NCI-H2107 treated with DMSO at 0.1 percent for 48 hours (cell line): ENCODE measurements around the gene SYT7.

Experiments
- DNase-seq: peaks from one replicate; lab custom pipeline; 2025; ENCODE audit not compliant: unreplicated experiment; lab: John Stamatoyannopoulos, UW

Gene SYT7

GRCh38 chr11:61585115-61585514 is 4.2 kb upstream of the SYT7 start:
- no peak for DNase-seq

- DNase-seq, result no peak
Observed at GRCh38 chr11:61581931-61582330, 1.1 kb upstream of the SYT7 start.

- DNase-seq, result no peak
Observed at GRCh38 chr11:61580271-61580888, 496 bp downstream of the SYT7 start.

DNA sequence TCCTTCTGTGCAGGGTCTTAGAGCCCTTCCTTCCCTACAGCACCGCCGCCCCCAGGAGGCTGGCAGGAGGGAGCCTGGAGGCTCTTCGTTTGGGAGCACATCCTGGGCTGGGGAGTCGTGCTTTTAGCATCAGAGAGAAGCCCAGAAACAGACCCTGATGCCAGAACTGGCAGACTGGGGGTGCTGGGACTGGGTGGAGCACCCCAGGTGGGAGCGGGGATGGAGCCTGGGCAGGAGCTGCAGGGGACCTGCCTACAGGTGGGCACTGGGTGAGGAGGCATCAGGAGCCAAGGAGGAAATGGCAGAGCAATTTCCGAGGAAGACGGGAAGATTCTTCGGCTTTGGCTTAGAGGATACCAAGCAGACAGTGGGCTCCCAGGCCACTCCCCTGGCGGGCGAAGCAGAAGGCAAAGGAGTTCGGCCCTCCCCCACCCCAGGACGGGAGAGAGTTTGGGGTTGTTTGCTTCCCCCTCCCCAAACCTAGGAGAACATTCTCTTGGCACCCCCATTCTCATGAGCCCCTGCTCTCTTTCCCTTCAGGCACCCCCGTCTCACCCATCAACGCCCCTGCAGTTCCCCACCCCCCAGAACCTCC is 1.1 kb downstream of the SYT7 start:
- DNase-seq, result no peak

DNA sequence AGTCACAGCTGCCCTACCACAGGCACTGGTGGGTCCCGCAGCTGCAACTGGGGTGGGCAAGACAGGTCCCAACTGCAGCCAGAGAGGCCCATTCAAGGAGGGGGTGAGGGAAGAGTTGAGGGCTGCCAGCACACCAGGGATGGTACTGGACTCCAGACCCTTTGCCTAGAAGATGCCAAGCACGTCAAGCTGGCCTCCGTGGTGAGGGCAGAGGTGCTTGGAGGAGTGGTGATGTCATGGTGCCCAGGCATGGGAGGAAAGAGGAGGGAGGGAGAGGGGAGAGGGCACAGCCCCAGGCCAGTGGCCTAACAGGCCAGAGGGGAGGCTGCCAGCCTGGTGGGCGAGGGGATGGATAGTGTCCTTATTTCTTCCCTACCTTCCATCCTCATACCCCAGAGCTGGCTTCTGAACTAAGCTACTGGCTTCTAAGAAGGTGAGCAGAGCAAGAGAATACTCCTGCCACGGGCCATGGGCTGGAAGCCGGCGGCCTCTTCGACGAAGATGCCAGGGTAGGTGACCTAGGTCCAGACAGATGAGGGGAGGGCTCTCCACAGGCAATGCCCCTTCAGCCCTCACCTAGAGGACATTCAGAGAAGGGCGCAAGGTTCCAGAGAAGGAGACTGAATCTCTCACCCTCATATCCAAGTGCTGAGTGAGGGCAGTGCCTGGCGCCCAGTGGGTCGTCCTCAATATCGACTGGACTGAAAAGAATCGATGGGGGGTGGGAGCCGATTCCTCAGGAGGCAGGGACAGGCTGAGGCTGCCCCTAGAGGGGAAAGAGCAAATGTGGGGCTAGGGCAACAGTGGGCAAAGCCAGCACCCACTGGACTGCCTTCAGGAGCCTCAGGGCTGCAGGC is 1.8 kb downstream of the SYT7 start:
- DNase-seq, result no peak

DNA sequence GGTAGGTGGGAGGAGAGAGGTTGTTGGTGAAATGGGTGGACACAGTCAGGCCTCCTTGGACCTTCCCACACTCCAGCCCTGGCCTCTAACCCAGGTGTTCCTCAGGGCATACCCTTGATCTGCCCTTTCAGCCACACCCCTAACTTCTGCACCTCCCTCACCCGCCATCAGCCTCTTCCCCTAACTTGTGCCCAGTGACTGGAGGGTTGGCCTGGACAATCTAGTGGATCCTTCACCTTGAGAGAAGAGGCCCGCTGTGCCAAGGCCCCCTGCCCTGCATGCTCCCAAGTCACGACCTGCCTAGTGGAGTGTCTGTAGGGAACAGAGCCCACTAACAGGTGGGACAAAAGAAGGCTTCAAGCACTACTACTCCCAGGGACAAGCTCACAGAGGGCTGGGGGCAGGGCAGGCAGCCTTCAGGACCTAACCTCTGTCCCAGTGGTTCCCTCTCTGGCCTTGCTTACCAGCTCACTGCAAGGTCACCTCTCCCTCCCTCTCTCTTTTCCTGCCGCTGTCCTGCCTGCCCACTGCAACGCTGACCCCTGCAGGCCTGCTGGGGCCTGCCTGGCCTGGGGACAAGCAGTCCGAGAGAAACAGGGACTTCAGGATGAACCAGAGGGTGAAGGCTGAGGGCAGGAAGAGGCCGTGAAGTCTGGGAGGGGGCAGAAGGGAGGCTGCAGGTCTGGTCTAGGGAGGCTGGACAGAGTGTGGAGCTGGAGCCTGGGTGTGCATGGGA is 3.3 kb downstream of the SYT7 start:
- no peak for DNase-seq

DNA sequence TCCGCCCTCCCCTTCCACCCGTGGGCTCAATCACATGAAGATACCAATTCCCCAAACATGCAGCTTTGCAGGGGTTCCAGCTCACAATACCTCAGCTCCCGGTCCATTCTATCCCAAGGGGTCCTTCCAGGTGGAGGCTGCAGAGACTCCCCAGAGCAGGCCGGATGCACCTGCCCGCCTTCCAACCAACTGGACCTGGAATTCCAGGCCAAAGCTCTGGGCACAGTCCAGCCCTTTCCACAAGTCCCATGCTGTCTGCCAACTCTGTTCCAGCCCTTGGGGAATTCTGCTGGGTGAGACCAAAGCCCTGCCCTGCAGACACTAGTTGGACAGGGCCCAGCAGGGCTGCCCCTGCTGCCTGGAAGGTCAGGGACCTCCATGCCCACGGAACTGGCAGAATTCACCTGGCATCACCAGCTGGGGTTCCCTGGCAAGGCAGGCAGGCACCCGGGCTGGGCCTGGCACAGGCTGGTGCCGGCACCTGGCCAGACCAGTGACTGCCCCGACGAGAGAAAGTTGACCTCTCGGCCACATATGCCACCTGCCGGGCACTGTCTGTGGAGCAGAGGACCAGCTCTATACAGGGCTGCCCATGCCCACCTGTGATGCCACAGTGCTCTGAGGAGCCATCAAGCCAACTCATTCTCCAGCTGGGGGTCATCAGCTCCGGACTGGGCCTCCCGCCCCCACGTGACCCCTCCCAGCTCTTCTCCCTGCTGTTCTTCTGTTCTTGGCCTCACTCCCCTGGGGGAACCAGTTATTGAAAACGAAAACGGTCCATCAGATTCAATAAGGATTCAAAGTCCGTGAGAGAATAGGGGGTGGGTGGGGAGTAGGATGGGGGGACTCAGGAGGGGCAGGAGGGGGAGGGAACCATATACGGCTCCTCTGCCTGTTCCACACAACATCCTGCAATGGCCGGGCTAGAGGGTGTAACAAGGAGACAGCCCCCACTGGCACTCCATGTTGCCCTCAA is 4.7 kb downstream of the SYT7 start:
- DNase-seq, result no peak

- DNase-seq, result no peak
Observed at GRCh38 chr11:61574611-61575010, 6.3 kb downstream of the SYT7 start.

- no peak for DNase-seq
Observed at GRCh38 chr11:61572913-61573312, 8.0 kb downstream of the SYT7 start.

DNA sequence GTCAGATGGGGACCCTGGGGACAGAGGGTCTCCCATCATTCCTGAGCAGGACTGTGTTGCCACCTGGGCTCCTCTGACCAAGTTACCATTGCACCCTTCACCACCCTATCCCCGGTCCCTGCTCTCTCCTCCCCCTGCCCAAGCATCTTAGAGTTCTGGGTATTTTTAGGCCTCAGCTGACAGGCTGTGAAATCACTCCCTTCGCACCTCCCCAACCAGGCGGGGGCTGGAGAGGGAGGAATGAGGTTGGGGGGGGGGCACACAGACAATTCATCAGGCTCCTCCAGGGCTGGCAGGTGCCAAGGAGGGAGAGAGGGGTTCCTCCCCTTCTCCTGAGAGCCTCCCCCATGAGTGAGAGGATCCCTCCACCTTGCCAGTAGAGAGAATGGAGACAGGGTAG is 9.0 kb downstream of the SYT7 start:
- no peak for DNase-seq

DNA sequence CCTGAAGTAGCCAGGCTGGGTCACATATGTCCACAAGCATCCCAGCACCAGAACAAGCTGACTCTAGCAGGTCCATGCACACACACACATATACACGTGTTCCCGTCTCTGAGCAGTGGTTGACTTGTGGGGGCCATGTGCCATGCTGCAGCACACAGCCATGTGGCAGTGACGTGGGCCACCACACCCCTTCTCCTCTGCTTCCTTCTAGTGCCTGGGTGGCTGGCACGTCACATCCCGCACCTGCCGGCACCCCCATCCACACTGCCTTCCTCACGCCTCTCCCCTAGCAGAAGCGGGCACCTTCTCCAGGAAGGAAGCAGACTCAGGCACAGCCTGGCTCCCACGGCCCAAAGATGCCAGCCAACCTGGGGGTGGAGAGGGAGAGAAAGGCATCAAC is 9.5 kb downstream of the SYT7 start:
- no peak for DNase-seq

DNA sequence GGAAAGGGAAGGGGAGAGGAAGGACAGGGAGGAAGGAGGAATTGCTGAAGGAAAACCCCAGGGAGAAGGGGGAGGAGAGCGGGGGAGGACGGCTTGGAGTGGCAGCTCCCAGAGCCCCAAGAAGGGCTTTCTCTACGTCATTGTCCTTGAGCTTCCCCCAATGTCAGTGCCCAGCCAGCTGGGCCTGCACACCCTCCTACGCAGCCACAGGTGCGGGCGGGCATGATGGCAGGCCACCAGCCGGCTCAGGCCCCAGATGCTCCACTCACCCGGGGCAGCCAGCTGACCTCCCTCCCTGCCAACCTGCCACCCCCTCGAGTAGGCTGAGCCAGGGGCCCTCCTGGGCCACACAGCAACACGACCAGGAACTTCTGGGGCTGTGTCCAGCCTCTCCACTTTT is 11.2 kb downstream of the SYT7 start:
- no peak for DNase-seq

- DNase-seq, result no peak
Observed at GRCh38 chr11:61569018-61569417, 11.9 kb downstream of the SYT7 start.

- no peak for DNase-seq
Observed at GRCh38 chr11:61567286-61568061, 13.4 kb downstream of the SYT7 start.

- DNase-seq, result no peak
Observed at GRCh38 chr11:61564936-61565696, 15.8 kb downstream of the SYT7 start.

DNA sequence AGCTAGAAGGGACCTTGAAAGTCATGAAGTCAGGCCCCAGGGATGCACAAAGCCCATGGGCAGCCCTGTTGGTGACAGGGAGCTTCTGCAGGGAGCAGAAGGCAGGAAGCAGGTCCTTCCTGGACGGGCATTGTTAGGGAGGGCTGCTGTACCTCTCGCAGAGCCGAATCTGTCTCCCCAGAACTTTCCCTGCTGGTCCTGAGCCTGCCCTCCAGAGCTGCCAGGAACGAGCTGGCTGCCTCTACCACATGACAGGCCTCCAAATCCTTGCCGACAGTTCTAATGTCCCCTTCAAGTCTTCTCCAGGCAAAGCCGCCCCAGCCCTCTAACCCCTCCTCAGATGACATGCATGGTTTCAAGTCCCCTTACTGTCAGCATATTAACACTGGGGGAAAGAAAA is 20.1 kb downstream of the SYT7 start:
- no peak for DNase-seq

- DNase-seq, result no peak
Observed at GRCh38 chr11:61556621-61557020, 24.3 kb downstream of the SYT7 start.

DNA sequence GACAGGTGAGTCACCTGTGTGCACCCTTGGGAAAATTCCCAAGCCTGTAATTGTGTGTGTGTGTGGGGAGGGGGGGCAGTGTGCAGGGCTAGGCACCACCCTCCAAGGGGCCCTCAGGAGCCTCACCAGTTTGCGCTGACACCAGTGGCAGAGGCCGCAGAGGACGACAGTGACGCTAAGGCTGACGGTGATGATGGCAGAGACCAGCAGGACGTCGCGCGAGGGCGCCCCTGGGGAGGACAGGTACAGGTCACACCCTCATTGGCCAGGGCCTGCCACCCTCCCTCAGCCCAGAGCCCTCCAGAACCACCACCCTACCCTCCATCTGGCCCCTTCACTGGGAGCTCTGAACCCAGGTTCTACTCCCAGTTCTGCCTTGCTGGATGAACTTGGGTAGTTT is 24.9 kb downstream of the SYT7 start:
- DNase-seq, result no peak
